GM19395 (cell line): ENCODE measurements around the gene C20orf204.
"Not testable (repeated sequence)": the region's sequence is repeated elsewhere in the genome, so short reads cannot be mapped to it uniquely, and the experiment has no call there.

Experiments
- ATAC-seq: cut with Tn5 transposase; IDR thresholded peaks from one replicate; pipeline ENCODE4 v1.9.1; 2021; ENCODE audit warnings: mild to moderate bottlenecking, moderate library complexity; ENCODE audit not compliant: unreplicated experiment

Gene C20orf204

GRCh38 chr20:64082126-64082731 lies 46.2 kb downstream of the C20orf204 start:
- ATAC-seq, result no peak

GRCh38 chr20:64082820-64083377 lies 46.9 kb downstream of the C20orf204 start:
- no peak for ATAC-seq

GRCh38 chr20:64083378-64083803 lies 47.4 kb downstream of the C20orf204 start:
- ATAC-seq, result no peak

GRCh38 chr20:64083804-64084684 lies 48.1 kb downstream of the C20orf204 start, which contains the start of gene LKAAEAR1:
LKAAEAR1 (minus strand) TSS chr20:64084398; CDS start chr20:64084219, 179 bp downstream.
- ATAC-seq, result no peak

- ATAC-seq, result no peak
These were observed 48.7 kb downstream of the C20orf204 start for GRCh38 chr20:64084685-64085152.

- no peak for ATAC-seq
These were observed 50.8 kb downstream of the C20orf204 start for GRCh38 chr20:64086801-64087200.

GRCh38 chr20:64087226-64087825 lies 51.3 kb downstream of the C20orf204 start:
- ATAC-seq, result not testable (repeated sequence)

GRCh38 chr20:64088586-64088985 lies 52.6 kb downstream of the C20orf204 start:
- not testable (repeated sequence) for ATAC-seq
